AG04449 (cell line): ENCODE measurements around the gene FARS2.

Experiments used
- CTCF ChIA-PET: fragments of 350-600 bp; formaldehyde crosslinking; extraction: SDS; loops from one replicate; lab custom pipeline; 2021; ENCODE audit warnings: antibody characterized with exemption; lab: Yijun Ruan, JAX
- POLR2A ChIA-PET: fragments of 400-600, 350-600 bp; formaldehyde crosslinking; extraction: SDS; loops from one replicate; lab custom pipeline; 2020; ENCODE audit warnings: antibody characterized with exemption, inconsistent platforms; lab: Yijun Ruan, JAX
- DNase-seq: peaks from one replicate; pipeline ENCODE4 v3.0.0-alpha.2; 2010; ENCODE audit warnings: low read depth, low spot score
- H3K4me3 ChIP-seq: 2 replicates; pipeline ENCODE4 v1.5.1; 2011; ENCODE audit warnings: low read depth, mild to moderate bottlenecking, control low read depth, low read length
- TF ChIP-seq, protein P1 (sequence below): IDR thresholded peaks from one replicate; pipeline ENCODE4 v1.5.1; 2011; ENCODE audit warnings: mild to moderate bottlenecking, moderate library complexity, low read length, control low read depth, inconsistent platforms; ENCODE audit not compliant: insufficient read depth; ENCODE audit errors: missing control alignments

Gene FARS2

DNA sequence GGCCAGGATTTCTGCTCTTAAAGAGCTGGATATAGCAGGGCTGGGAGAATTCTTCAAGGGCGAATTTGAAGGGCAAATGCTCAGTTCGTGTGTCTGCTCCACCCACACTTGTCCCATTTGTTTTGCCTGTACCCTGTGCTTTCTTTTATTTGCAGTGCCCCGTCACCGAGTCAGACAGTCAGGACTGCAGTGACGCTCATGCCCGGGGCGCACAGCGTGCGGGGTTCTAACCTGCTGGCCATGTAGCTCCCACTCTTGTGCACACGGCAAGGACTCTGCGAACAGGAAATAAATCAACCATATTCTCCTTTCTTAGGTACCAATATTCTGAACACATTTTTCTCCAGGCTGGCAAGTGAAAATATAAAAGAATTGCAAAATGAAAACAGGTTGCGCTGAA, 18.2 kb upstream of the FARS2 start:
- ChIA-PET CTCF (no interaction called here), POLR2A (no interaction called here)
- no peak overlapping the region for H3K4me3 ChIP-seq
- TF ChIP-seq, protein P1, sequence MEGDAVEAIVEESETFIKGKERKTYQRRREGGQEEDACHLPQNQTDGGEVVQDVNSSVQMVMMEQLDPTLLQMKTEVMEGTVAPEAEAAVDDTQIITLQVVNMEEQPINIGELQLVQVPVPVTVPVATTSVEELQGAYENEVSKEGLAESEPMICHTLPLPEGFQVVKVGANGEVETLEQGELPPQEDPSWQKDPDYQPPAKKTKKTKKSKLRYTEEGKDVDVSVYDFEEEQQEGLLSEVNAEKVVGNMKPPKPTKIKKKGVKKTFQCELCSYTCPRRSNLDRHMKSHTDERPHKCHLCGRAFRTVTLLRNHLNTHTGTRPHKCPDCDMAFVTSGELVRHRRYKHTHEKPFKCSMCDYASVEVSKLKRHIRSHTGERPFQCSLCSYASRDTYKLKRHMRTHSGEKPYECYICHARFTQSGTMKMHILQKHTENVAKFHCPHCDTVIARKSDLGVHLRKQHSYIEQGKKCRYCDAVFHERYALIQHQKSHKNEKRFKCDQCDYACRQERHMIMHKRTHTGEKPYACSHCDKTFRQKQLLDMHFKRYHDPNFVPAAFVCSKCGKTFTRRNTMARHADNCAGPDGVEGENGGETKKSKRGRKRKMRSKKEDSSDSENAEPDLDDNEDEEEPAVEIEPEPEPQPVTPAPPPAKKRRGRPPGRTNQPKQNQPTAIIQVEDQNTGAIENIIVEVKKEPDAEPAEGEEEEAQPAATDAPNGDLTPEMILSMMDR = no peak
- DNase-seq = no peak

DNA sequence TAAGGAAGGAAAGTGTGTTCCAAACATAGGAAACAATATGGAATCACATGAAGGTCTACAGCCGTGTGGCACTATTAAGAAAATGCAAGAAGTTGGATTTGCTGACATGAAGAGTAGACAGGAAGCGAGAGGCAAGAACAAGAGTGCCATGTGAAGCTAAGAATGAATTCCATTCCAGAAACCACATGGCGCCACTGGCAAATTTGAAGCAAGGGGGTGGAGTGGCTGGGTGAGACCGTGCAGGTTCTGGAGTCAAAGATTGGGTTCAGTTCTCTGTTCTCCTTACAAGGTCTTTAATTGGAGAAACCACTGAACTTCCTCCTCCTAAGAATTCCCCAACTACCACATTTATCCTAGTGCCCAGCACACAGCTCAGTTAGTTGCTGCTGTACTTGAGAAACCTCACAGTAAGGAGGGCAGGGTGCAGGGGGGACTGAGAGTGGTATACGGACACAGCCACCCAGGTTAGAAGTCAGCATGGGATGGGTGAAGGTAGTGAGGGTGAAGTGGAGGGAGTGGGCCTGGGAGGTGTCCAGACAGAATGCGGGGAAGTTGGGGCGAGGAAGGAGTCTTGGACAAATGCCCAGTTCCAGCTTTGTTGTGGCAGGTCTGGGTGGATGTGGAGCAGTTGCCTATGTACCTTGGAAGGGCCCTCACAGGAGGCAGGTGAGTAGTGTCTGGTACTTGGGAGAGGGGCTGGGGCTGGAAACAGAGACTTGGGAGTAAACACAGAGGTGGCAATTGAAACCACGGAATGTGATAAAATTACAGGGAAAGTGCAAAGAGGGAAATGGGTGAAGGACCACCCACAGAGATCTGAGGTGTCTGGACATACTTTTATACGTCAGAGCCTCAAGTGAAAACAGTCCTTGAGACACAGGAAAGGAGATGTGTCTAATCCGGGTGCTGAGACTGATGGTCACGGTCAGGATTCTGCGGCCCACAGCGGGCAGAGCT, 14.9 kb upstream of the FARS2 start:
- H3K4me3 ChIP-seq = no peak overlapping the region
- TF ChIP-seq, protein P1 = no peak
- DNase-seq = no peak
- POLR2A ChIA-PET = no interaction called here
- CTCF ChIA-PET = interaction anchor here (0.8 to 1.1 kb wide), 3 partner anchors 26 to 103 kb away, joined by 3 to 6 read pairs (median 3); no protein-coding TSS in a partner anchor

DNA sequence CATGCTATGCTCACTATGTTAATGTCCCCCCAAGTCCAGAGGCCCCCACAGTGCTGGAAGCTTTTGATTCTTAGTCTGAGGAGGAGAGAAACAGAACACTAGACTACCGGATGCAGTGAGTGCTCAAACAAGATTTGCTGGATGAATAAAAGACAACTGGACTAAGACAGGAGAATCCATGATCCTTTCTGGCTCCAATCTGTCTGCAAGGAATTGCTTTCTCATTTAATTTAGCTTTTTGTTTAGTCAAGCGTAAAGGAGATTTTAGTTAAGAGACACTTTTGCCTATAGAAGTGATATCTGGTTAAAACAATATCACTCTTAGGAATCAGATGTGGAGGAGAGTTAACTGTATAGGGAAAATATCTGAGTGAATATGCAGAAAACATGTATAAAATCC, 14.1 kb upstream of the FARS2 start:
- TF ChIP-seq, protein P1 = no peak
- no peak for DNase-seq
- CTCF ChIA-PET = interaction anchor here (1.0 to 1.1 kb wide), 2 partner anchors 27 to 104 kb away, joined by 3 to 6 read pairs; no protein-coding TSS in a partner anchor
- POLR2A ChIA-PET = no interaction called here
- no peak overlapping the region for H3K4me3 ChIP-seq

DNA sequence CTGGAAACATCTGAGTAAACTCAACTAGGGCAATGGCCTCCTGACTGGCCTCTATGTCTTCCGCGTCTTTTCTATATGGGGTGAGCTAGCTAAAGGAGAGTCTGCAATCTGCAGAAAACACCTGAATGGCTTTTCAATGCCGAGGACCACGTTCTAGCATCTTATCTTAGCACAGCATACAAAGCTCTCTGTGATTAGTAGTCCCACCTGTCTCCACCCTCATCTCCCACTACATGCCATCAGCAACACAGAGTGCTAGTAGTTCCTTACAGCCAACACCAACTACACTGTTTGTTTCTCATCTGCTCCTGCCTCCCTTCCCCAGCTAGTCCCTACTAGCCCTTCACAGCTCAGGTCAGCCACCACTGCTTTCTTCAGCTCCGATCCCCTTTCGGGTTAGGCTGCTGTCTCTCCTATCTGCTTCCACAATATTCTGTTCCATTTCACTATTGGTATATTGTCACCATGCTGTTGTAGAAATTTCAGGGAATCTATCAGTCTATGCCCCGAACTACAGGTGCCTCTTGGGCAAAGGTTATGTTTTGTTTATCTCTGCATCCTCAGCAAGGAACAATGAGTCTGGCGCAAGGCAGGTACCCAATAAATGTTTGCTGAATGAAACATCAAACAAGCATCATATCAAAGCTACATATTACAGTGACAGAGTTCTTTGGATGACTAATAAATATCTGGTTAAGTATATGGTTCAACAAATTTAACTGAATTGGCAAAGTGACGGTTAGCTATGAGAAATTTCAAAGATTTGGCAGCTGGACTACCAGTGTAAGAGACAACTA, 12.8 kb upstream of the FARS2 start:
- no peak overlapping the region for H3K4me3 ChIP-seq
- TF ChIP-seq, protein P1 = no peak
- no peak for DNase-seq
- POLR2A ChIA-PET = no interaction called here
- CTCF ChIA-PET = interaction anchor here (1.3 to 1.6 kb wide), 2 partner anchors 14 to 105 kb away, joined by 3 to 4 read pairs; no protein-coding TSS in a partner anchor

DNA sequence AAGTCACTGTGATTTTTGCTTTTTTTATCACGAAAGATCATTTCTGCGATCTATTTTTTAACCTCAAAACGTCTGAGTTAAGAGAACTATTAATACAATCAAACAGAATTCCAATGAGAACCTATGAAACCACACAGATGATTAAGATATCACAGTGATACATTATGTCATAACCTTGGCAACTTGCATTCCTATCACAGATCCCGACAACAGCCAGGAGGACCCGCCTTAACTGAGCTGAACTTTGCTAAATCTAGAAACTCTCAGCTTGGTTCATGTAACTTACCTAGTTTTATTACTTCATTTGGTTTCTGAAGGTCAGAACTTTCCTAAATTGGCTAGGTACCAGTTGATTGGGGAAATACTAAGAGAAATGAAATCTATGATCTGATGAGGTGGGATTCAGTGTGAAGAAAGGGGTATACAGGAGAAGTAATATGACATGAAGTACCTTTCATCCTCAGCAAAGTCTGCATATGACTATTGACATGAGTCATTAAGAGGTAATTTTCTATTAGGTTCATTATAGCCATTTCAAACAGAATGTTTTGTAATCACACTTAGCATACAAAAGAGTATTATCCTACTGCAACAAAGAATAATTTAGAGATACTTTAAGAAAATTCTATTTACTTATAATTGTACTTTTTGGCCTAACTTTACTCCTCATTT, 11.7 kb upstream of the FARS2 start:
- DNase-seq = no peak
- CTCF ChIA-PET = interaction anchor here (1.6 kb wide), 1 partner anchor 106 kb away, joined by 4 read pairs; no protein-coding TSS in a partner anchor
- POLR2A ChIA-PET = no interaction called here

More for the DNA sequence above, 11.7 kb upstream of the FARS2 start:
- H3K4me3 ChIP-seq = no peak overlapping the region
- TF ChIP-seq, protein P1 = no peak
